HEK293T (cell line): Measurements from ENCODE around the gene PFDN4.
"Not testable (repeated sequence)": the region's sequence is repeated elsewhere in the genome, so short reads cannot be mapped to it uniquely, and the experiment has no call there.

ENCODE experiments used
- CTCF ChIA-PET: fragments of 350-600 bp; formaldehyde crosslinking; extraction: SDS; loops from one replicate; lab custom pipeline; 2021; ENCODE audit warnings: antibody characterized with exemption, inconsistent platforms; lab: Yijun Ruan, JAX
- POLR2A ChIA-PET: fragments of 350-600 bp; formaldehyde crosslinking; extraction: SDS; loops from one replicate; lab custom pipeline; 2020; ENCODE audit warnings: antibody characterized with exemption, inconsistent platforms; lab: Yijun Ruan, JAX
- DNase-seq: peaks from one replicate; pipeline ENCODE4 v3.0.0; 2012; ENCODE audit warnings: mixed read lengths; ENCODE audit errors: extremely low spot score
- ARNT ChIP-seq: fragments of 450-650 bp; IDR thresholded peaks from 2 replicates; pipeline ENCODE4 v1.6.1; 2017; ENCODE audit warnings: mild to moderate bottlenecking
- BHLHE40 ChIP-seq: fragments of 450-650 bp; IDR thresholded peaks from 2 replicates; pipeline ENCODE4 v1.6.1; 2016; ENCODE audit warnings: mild to moderate bottlenecking, moderate library complexity, borderline replicate concordance
- CTBP1 ChIP-seq: fragments of 450-650 bp; IDR thresholded peaks from 2 replicates; pipeline ENCODE4 v1.6.1; 2016; ENCODE audit warnings: borderline replicate concordance
- ELF4 ChIP-seq: fragments of 450-650 bp; IDR thresholded peaks from 2 replicates; pipeline ENCODE4 v1.6.1; 2017; ENCODE audit warnings: antibody characterized with exemption
- FOXA1 ChIP-seq: fragments of 450-650 bp; IDR thresholded peaks from 2 replicates; pipeline ENCODE4 v1.6.1; 2016; ENCODE audit warnings: mild to moderate bottlenecking
- FOXK2 ChIP-seq: fragments of 450-650 bp; IDR thresholded peaks from 2 replicates; pipeline ENCODE4 v1.6.1; 2016; ENCODE audit warnings: mild to moderate bottlenecking
- FOXM1 ChIP-seq: fragments of 450-650 bp; IDR thresholded peaks from 2 replicates; pipeline ENCODE4 v1.6.1; 2017; ENCODE audit warnings: mild to moderate bottlenecking, borderline replicate concordance
- HDGF ChIP-seq: fragments of 450-650 bp; IDR thresholded peaks from 2 replicates; pipeline ENCODE4 v1.6.1; 2017; ENCODE audit warnings: antibody characterized with exemption, borderline replicate concordance
- L3MBTL2 ChIP-seq: fragments of 450-650 bp; conservative IDR thresholded peaks from 2 replicates; pipeline ENCODE4 v1.6.1; 2016; ENCODE audit warnings: mild to moderate bottlenecking
- LEF1 ChIP-seq: fragments of 450-650 bp; IDR thresholded peaks from 2 replicates; pipeline ENCODE4 v1.6.1; 2017; ENCODE audit warnings: mild to moderate bottlenecking, borderline replicate concordance
- NFRKB ChIP-seq: fragments of 450-650 bp; IDR thresholded peaks from 2 replicates; pipeline ENCODE4 v1.6.1; 2016; ENCODE audit warnings: mild to moderate bottlenecking, moderate library complexity
- PKNOX1 ChIP-seq: fragments of 450-650 bp; IDR thresholded peaks from 2 replicates; pipeline ENCODE4 v1.6.1; 2016
- SP1 ChIP-seq: fragments of 450-650 bp; IDR thresholded peaks from 2 replicates; pipeline ENCODE4 v1.6.1; 2017
- SUZ12 ChIP-seq: fragments of 450-650 bp; IDR thresholded peaks from 2 replicates; pipeline ENCODE4 v1.6.1; 2016; ENCODE audit warnings: mild to moderate bottlenecking
- TARDBP ChIP-seq: fragments of 450-650 bp; IDR thresholded peaks from 2 replicates; pipeline ENCODE4 v1.6.1; 2016
- ZNF384 ChIP-seq: fragments of 450-650 bp; IDR thresholded peaks from 2 replicates; pipeline ENCODE4 v1.6.1; 2016

The PFDN4 gene

GRCh38 chr20:54221996-54222890 is 14.4 kb downstream of the PFDN4 start:
- DNase-seq = no peak
- POLR2A ChIA-PET = no interaction called here
- CTCF ChIA-PET = interaction anchor here (1.3 kb wide), 1 partner anchor 14 kb away, joined by 5 read pairs; the partner anchor contains the start of gene PFDN4
- TF ChIP-seq FOXM1 (no peak), FOXA1 (no peak), CTBP1 (no peak), ELF4 (no peak), TARDBP (no peak), SUZ12 (no peak), SP1 (no peak)

- ChIA-PET POLR2A (no interaction called here), CTCF (no interaction called here)
- DNase-seq = no peak
- no peak for TF ChIP-seq SP1
- TF ChIP-seq FOXA1 = no peak
- TF ChIP-seq CTBP1 = no peak
- TF ChIP-seq FOXK2 = no peak
- no peak for TF ChIP-seq HDGF
- no peak for TF ChIP-seq FOXM1
- no peak for TF ChIP-seq ELF4
- TF ChIP-seq PKNOX1 = no peak
- no peak for TF ChIP-seq BHLHE40
- no peak for TF ChIP-seq L3MBTL2
- TF ChIP-seq ZNF384 = no peak
- no peak for TF ChIP-seq TARDBP
- no peak for TF ChIP-seq SUZ12
- TF ChIP-seq ARNT = no peak
- TF ChIP-seq NFRKB = no peak
- TF ChIP-seq LEF1 = no peak
These were observed 15.4 kb downstream of the PFDN4 start for GRCh38 chr20:54223285-54223684.

DNA sequence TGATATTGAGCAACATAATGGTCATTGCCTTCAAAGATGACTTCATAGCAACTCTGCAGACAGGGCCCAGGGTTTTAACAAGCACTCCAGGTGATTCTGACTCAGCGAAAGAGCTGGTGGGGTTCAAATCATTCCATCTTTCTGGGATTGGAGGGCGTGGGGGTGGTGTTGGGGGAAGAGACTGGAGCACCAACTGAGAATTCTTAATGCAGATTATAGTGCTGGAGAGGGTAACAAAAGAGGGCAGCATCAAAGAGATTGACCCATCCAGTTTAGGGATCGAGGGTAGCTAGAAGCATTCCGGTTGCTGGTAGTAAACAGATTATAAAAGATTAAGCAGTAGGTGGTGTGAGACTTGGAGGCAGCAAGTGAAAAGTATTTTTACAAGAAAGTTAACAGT is 15.9 kb downstream of the PFDN4 start:
- DNase-seq = no peak
- ChIA-PET POLR2A (no interaction called here), CTCF (no interaction called here)
- TF ChIP-seq PKNOX1 (no peak), NFRKB (no peak), FOXK2 (no peak), BHLHE40 (no peak), ZNF384 (no peak), ELF4 (no peak), HDGF (no peak), ARNT (no peak), SUZ12 (no peak), L3MBTL2 (no peak), TARDBP (no peak)

GRCh38 chr20:54224642-54225041 is 16.8 kb downstream of the PFDN4 start:
- CTCF ChIA-PET, POLR2A ChIA-PET, DNase-seq: not testable (repeated sequence)

DNA sequence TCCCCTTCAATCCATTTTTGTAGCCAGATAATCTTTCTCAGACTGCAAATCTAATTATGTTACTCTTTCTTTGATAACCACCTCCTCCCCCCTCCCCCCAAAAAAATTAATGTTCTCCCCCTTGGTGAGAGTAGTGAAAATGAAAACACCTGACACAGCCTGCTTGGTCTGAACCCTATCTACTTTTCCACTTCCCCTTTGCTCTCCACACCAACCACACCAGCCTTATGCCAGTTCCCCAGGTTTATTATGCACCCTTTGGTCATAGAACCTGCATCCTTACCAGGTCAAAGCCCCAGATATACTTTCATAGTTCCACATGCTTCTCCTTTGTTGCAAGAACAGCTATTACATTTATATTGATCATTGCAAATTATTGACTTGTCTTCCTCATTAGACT is 19.4 kb downstream of the PFDN4 start:
- ChIA-PET POLR2A (no interaction called here), CTCF (no interaction called here)
- TF ChIP-seq L3MBTL2 = no peak
- no peak for TF ChIP-seq FOXM1
- no peak for TF ChIP-seq TARDBP
- TF ChIP-seq BHLHE40 = no peak
- TF ChIP-seq FOXA1 = no peak
- TF ChIP-seq ZNF384 = no peak
- no peak for TF ChIP-seq FOXK2
- no peak for TF ChIP-seq NFRKB
- TF ChIP-seq ELF4 = no peak
- TF ChIP-seq ARNT = no peak
- TF ChIP-seq PKNOX1 = no peak
- TF ChIP-seq CTBP1 = no peak
- TF ChIP-seq HDGF = no peak
- no peak for TF ChIP-seq SP1
- TF ChIP-seq SUZ12 = no peak
- no peak for TF ChIP-seq LEF1
- no peak for DNase-seq

GRCh38 chr20:54227751-54228150 is 19.9 kb downstream of the PFDN4 start:
- TF ChIP-seq FOXK2 (no peak), FOXA1 (no peak), ELF4 (no peak), ARNT (no peak), CTBP1 (no peak), SP1 (no peak)
- DNase-seq = no peak
- ChIA-PET POLR2A (no interaction called here), CTCF (no interaction called here)

GRCh38 chr20:54228841-54229240 is 21.0 kb downstream of the PFDN4 start:
- no peak for TF ChIP-seq PKNOX1
- TF ChIP-seq L3MBTL2 = no peak
- TF ChIP-seq ARNT = no peak
- no peak for TF ChIP-seq CTBP1
- no peak for TF ChIP-seq ZNF384
- TF ChIP-seq HDGF = no peak
- ChIA-PET POLR2A (no interaction called here), CTCF (interaction anchor here (0.6 kb wide), 1 partner anchor 416 kb away, joined by 4 read pairs; no protein-coding TSS in a partner anchor)
- DNase-seq = no peak
